GM21528 (cell line): ENCODE measurements around the gene MACROD1.

ENCODE experiments used
- ATAC-seq: cut with Tn5 transposase; IDR thresholded peaks from one replicate; pipeline ENCODE4 v1.9.1; 2021; ENCODE audit warnings: mild to moderate bottlenecking, moderate library complexity; ENCODE audit not compliant: unreplicated experiment, low FRiP score

Gene MACROD1

GRCh38 chr11:64095949-64096348, 70.0 kb downstream of the MACROD1 start:
- ATAC-seq, result no peak

GRCh38 chr11:64095273-64095817, 70.6 kb downstream of the MACROD1 start:
- no peak for ATAC-seq

DNA sequence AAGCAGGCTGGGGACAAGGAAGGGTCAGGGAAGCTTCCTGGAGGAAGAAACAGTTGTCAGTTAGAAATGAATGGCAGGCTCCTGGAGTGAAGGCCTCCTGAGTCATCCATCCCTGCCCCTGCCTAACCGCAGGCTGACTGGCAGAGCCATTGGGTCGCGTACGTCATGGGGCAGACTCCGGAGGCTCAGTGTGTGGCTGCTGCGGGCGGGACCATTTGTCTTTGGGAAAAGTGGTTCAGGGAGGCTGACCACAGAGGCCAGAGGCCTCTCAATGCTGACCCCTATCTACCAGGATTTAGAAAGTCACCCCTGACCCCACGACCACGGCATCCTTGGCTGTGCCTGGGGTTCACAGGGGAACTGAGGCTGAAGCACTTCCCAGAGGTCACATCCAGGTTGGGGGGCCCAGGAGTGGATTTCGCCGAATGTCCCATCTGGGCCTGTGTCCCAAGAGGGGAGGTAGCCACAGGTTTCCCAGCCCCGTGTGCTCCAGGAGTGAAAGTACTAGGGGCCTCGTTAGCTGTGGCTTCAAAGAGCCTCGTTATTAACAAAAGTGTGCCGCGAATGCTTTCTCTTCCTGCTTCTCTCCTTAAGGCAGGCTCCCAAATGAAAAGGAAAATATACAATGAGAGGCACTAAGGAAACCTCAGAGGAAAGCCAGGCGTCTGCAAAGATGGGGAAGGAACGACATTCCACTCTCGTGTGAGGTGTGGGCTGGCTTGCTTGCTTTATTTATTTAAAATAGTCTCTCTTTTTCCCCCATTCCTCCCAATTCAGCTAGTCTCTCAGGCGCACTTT, 71.3 kb downstream of the MACROD1 start:
- no peak for ATAC-seq

GRCh38 chr11:64093233-64094039, 72.5 kb downstream of the MACROD1 start:
- no peak for ATAC-seq

DNA sequence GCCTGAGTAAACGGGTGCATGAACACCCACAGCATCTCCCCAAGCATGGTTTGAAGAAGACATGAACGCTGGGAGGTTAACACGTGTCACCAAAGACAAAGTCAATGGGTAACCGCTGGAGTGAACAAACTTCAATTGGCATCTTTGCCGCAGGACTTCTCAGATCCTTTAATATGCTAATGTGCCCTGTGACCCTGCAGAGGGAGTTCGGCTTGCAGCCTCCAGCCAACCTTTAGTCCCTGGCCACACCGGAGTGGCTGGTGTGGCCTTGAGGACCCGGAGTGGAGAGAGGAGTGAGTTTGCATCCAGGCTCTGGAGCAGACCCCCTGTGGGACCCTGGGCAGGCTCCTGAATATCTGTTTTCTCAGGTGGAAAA, 73.2 kb downstream of the MACROD1 start:
- no peak for ATAC-seq

- ATAC-seq, result no peak
These were observed 73.7 kb downstream of the MACROD1 start for GRCh38 chr11:64092111-64092760.

GRCh38 chr11:64090806-64091516, 75.0 kb downstream of the MACROD1 start:
- ATAC-seq, result no peak

- no peak for ATAC-seq
These were observed 75.8 kb downstream of the MACROD1 start for GRCh38 chr11:64089915-64090805.

DNA sequence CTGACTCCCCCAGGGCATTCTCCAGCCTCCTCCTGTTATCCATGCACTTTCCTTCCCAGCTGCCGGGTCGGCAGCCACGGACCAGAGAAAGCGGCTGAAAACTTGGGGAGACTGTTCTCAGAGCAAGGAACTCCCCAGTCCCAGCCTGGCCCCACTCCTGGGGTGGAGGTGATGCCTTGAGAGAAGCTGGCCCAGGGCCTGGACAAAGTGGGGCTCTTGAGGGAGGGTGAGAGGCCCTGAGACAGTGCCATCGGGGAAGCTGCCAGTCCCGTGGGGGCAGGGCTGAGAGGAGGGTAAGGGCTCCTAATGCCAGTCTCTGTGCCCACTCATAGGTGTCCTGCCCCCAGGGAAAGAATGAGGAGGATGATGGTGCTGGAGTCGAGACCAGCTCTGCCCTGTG, 76.4 kb downstream of the MACROD1 start:
- ATAC-seq, result no peak

DNA sequence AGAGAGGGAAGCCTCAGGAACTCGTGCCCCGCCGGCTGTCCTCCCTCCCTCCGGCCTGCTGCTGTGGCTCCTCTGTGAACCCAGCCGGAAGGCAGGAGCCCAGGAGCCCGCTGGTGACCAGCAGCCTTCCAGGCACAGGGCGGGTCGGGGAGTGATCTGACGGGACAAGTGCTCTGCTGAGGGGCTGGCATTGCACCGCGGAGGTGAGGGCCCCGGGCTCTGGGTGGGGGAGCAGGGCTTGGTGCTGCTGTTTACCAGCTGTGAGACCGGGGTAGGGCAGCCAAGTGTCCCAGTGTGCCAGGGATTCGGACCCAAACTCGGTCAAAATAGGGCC, 76.9 kb downstream of the MACROD1 start:
- no peak for ATAC-seq

- ATAC-seq, result no peak
These were observed 77.5 kb downstream of the MACROD1 start for GRCh38 chr11:64088162-64089026.

DNA sequence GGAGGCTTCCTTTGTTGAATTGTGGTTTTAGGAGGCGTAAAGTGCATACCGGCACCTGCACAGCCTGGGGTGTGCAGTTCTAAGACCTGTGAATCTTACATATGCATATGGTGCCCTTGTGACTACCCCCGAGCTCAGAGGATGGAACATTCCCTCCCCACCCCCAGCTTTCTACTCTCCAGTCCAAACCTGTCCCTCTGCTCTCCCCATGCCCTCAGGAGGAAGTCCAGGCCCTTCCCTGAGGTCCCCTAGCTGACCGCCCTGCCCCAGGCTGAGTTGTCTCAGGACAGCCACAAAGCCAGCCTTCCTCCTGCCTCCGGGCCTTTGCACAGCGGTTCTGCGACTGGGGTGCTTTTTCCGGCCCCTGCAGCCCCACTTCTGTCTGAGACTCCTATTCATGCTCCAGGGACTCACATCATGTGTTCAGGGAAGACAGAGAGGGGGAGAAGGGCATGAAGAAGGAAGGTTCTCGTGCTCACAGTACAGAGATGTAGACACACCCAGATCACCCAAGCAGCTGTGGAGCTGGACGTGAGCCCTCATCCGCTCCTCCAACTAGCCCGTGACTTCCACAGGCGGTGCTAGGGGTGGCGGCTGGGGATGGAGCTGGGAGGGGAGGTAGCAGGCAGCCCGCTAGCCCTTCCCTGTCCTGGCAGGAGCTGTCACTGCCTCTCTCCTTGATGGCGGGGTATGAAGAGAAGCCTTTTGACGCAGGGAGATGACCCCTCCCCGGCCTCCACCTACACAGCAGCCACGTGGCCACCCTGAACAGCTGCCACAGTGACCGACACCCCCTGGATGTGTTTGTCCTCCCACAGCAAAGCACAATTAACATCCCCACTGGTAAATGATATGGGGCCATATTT, 79.4 kb downstream of the MACROD1 start:
- no peak for ATAC-seq

DNA sequence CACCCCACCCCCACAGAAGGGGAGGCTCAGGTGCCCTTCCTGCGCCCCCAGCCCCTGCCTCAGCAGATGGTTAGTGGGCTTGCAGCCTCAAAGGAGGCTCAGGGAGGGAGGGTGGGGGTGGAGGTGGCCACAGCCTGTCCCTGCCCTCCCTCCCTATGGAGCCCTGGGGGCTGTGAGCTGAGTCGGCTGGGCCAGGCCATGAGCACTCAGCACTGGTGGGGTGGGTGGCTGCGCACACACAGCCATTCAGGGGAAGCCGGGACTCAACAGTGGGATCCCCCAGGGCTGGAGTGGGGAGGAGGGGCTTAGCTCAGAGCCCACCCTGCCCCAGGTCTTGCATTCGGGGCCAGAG, 80.0 kb downstream of the MACROD1 start:
- no peak for ATAC-seq

DNA sequence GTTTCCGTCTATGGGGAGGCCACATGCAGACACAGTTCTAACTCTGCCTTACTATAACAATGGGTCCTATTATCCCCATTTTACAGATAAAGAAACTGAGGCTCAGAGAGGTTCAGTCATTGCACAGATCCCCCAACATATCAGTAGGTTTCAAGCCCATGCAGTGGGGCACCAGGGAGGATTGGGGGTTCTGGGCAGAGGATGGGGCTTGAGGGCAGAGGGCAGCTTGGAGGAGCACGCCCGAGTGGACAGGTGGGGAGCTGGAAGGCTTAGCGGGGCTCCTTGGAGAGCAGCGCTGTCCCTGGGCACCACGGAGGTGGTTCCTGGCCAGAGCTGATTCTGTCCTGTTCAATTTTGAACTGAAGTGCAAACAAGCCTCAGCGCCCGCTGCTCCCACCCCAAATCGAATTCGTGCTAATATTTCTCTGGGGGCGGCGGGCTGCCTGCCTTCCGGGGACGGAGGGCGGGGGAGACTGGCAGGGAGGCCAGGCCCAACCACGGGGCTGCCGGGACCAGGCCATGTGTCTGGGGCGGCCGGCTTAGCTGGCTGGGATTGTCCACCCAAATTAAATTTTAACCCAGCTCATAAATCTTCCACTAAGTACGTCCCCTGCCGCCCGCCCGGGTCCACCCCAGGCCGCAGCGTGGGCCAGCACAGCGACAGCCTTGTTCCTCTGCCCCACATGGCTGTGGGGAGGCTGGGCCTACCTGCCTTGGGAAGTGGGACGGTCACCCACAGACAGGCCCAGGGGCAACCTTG, 80.8 kb downstream of the MACROD1 start:
- no peak for ATAC-seq

- ATAC-seq, result no peak
These were observed 81.6 kb downstream of the MACROD1 start for GRCh38 chr11:64084146-64084950.

DNA sequence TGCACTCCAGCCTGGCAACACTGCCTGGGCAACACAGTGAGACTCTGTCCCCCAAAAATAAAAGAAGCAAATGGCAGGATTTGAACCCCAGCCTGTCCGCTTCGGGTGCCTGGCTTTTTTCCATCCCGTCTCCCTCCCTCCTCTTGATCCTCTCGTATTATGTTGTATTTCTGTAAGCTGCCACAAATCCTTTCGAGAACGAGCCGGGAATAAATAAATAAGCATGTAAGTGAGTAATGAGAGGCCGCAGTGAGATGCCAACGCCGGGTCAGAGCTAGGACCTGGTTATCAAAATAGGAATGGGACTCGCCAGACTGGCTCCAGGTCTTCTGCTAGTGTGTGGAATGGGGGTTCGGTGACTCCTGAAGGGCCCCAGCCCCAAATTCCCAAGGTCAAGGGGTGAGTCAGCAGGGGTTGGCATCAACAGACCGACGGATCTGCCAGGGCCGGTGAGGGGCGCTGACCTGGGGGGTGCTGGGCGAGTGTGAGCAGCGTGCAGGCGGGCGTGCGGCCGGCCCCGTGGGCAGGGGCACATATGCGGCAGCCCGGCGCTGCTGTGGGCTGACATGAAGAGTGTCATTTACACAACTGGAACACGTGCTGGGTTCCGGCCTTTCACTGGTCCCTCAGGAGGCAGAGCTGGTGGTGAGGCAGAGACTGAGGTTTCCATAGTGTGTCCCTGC, 82.4 kb downstream of the MACROD1 start:
- ATAC-seq, result no peak
